ENCODE results near the gene DCAF5.

- TF ChIP-seq, protein P1, sequence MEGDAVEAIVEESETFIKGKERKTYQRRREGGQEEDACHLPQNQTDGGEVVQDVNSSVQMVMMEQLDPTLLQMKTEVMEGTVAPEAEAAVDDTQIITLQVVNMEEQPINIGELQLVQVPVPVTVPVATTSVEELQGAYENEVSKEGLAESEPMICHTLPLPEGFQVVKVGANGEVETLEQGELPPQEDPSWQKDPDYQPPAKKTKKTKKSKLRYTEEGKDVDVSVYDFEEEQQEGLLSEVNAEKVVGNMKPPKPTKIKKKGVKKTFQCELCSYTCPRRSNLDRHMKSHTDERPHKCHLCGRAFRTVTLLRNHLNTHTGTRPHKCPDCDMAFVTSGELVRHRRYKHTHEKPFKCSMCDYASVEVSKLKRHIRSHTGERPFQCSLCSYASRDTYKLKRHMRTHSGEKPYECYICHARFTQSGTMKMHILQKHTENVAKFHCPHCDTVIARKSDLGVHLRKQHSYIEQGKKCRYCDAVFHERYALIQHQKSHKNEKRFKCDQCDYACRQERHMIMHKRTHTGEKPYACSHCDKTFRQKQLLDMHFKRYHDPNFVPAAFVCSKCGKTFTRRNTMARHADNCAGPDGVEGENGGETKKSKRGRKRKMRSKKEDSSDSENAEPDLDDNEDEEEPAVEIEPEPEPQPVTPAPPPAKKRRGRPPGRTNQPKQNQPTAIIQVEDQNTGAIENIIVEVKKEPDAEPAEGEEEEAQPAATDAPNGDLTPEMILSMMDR (IDR thresholded peaks at IDR 0.05) = no peak
- no peak for TF ChIP-seq EP300 (IDR thresholded peaks at IDR 0.05)
- no peak for TF ChIP-seq POLR2A (IDR thresholded peaks at IDR 0.05)
These were observed 73.2 kb downstream of the DCAF5 start for GRCh38 chr14:69079747-69080146.

Data from tibial nerve (tissue), 4 donors.